Choroid plexus epithelial cell (primary cell): ENCODE results near the gene SLAIN2.
"Not testable (repeated sequence)": the region's sequence is repeated elsewhere in the genome, so short reads cannot be mapped to it uniquely, and the experiment has no call there.

Source experiments
- DNase-seq: peaks from one replicate; pipeline ENCODE4 v3.0.0-alpha.2; 2010; ENCODE audit warnings: low read depth
- H3K4me3 ChIP-seq: 2 replicates; pipeline ENCODE4 v1.5.1; 2011; ENCODE audit warnings: low read depth, mild to moderate bottlenecking, control low read depth, low read length, moderate library complexity
- CTCF ChIP-seq: conservative IDR thresholded peaks from 2 replicates; pipeline ENCODE4 v1.5.1; 2011; ENCODE audit warnings: low read depth, mild to moderate bottlenecking, control low read depth, inconsistent platforms, low read length, moderate library complexity

Gene SLAIN2

GRCh38 chr4:48450740-48451139 lies 109.4 kb downstream of the SLAIN2 start:
- H3K4me3 ChIP-seq, result no peak overlapping the region
- no peak for DNase-seq
- TF ChIP-seq CTCF, result no peak

- not testable (repeated sequence) for H3K4me3 ChIP-seq, DNase-seq
Observed at GRCh38 chr4:48451656-48452055, 110.3 kb downstream of the SLAIN2 start.

- no peak for DNase-seq
- no peak overlapping the region for H3K4me3 ChIP-seq
- TF ChIP-seq CTCF, result no peak
Observed at GRCh38 chr4:48454591-48454990, 113.3 kb downstream of the SLAIN2 start.

- no peak for DNase-seq
- no peak for TF ChIP-seq CTCF
- H3K4me3 ChIP-seq, result no peak overlapping the region
Observed at GRCh38 chr4:48461000-48461399, 119.7 kb downstream of the SLAIN2 start.

- DNase-seq, result no peak
- no peak overlapping the region for H3K4me3 ChIP-seq
- no peak for TF ChIP-seq CTCF
Observed at GRCh38 chr4:48462363-48462762, 121.0 kb downstream of the SLAIN2 start.

GRCh38 chr4:48467442-48467841 lies 126.1 kb downstream of the SLAIN2 start:
- TF ChIP-seq CTCF, result no peak
- H3K4me3 ChIP-seq, result no peak overlapping the region
- no peak for DNase-seq

GRCh38 chr4:48467891-48468290 lies 126.6 kb downstream of the SLAIN2 start:
- no peak overlapping the region for H3K4me3 ChIP-seq
- DNase-seq, result no peak
- no peak for TF ChIP-seq CTCF

- no peak overlapping the region for H3K4me3 ChIP-seq
- DNase-seq, result no peak
- TF ChIP-seq CTCF, result no peak
Observed at GRCh38 chr4:48470137-48470536, 128.8 kb downstream of the SLAIN2 start.
